ENCODE results near the gene FAM20C.

DNA sequence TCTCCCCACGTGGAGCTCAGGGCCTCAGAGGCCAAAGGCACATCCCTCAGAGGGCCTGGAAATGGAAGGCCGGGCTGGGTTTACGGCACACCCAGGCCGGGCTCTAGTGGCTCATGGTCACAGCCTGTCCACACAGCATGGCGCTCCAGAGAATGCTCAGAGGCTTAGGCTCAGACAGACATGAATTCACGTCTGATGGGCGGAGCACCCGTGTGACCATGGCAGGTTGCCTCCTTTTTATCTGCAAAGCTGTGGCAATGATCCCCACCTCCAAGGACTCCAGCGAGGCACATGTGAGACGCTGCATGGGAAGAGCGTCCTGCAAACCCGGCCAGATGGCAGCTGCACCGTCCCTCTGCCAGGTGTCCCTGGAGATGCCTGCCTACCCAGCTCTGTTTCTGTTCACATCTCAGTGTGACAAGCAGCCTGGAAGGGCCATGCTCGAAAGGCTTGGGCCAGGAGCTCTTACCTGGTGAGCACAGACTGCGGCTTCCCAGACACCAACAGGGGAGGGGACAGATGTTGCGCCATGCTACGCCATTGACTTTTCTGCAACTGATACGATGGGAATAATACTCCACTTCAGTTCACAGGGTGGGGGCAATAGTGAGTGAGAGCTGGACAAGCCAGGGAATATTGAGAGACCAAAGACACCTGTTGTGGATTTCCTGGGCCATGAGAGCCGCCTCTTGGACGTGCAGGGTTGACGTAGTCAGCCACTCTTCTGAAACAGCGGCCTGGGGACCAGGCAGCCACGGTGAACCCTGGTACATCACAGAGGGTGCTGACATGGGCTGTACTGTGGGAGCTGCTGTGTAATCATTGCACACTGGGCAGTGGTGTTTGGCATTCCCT, 34.4 kb upstream of the FAM20C start:
- TF ChIP-seq TAF1 (IDR thresholded peaks at IDR 0.05; ENCODE audit: low read depth, low read length) (no peak), POLR2AphosphoS5 (IDR thresholded peaks at IDR 0.05; ENCODE audit: low read depth, low read length) (no peak), GABPA (IDR thresholded peaks at IDR 0.05; ENCODE audit: borderline replicate concordance, insufficient read depth, low read length) (no peak)
- TF ChIP-seq, protein P1, sequence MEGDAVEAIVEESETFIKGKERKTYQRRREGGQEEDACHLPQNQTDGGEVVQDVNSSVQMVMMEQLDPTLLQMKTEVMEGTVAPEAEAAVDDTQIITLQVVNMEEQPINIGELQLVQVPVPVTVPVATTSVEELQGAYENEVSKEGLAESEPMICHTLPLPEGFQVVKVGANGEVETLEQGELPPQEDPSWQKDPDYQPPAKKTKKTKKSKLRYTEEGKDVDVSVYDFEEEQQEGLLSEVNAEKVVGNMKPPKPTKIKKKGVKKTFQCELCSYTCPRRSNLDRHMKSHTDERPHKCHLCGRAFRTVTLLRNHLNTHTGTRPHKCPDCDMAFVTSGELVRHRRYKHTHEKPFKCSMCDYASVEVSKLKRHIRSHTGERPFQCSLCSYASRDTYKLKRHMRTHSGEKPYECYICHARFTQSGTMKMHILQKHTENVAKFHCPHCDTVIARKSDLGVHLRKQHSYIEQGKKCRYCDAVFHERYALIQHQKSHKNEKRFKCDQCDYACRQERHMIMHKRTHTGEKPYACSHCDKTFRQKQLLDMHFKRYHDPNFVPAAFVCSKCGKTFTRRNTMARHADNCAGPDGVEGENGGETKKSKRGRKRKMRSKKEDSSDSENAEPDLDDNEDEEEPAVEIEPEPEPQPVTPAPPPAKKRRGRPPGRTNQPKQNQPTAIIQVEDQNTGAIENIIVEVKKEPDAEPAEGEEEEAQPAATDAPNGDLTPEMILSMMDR (IDR thresholded peaks at IDR 0.05; ENCODE audit: control extremely low read depth in 1 of 3, insufficient read depth in 1 of 3, low read depth in 1 of 3, low read length in 3 of 3) = no peak
- TF ChIP-seq, protein P2, sequence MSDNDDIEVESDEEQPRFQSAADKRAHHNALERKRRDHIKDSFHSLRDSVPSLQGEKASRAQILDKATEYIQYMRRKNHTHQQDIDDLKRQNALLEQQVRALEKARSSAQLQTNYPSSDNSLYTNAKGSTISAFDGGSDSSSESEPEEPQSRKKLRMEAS (IDR thresholded peaks at IDR 0.05) = no peak
